Vagina (tissue), 2 donors: ENCODE results near the gene BEST4. TPM values are rescaled to one million over a fixed set of nuclear protein-coding genes. Genes with fewer than 3 reads are reported as not detected.

ENCODE experiments used
- DNase-seq, 2 donors: peaks; one replicate each; pipeline ENCODE4 v3.0.0-alpha.2; 2017; ENCODE audit errors: extremely low spot score in 2 of 2
- H3K27ac ChIP-seq: fragments of 200-600 bp; sonication (generic); one replicate; pipeline ENCODE4 v1.5.1; 2019
- H3K27me3 ChIP-seq: fragments of 200-600 bp; sonication (generic); one replicate; pipeline ENCODE4 v1.5.1; 2019
- H3K36me3 ChIP-seq, 2 donors: fragments of 200-600 bp; sonication (generic); one replicate each; pipeline ENCODE4 v1.5.1; 2017 to 2019
- H3K4me1 ChIP-seq: fragments of 200-600 bp; sonication (generic); one replicate; pipeline ENCODE4 v1.5.1; 2019
- H3K4me3 ChIP-seq, 2 donors: fragments of 200-600 bp; sonication (generic); 1 replicate in 1 of 2; 2 replicates in 1 of 2; pipeline ENCODE4 v1.5.1; 2016 to 2019
- H3K9me3 ChIP-seq: fragments of 200-600 bp; sonication (generic); one replicate; pipeline ENCODE4 v1.5.1; 2019
- CTCF ChIP-seq, 3 experiments: fragments of 450-650 bp in 2 of 3; fragments of 200-600 bp in 1 of 3; sonication (generic) in 1 of 3; IDR thresholded peaks; one replicate each; pipeline ENCODE4 v1.5.1; 2017 to 2019; ENCODE audit warnings: antibody characterized with exemption in 3 of 3, mild to moderate bottlenecking in 2 of 3, moderate library complexity in 2 of 3
- POLR2A ChIP-seq, 2 donors: fragments of 450-650 bp; IDR thresholded peaks; one replicate each; pipeline ENCODE4 v1.6.1; 2017; ENCODE audit warnings: antibody characterized with exemption in 2 of 2, mild to moderate bottlenecking in 2 of 2, moderate library complexity in 2 of 2
- POLR2AphosphoS5 ChIP-seq, 2 donors: sonication (generic); formaldehyde crosslinking; IDR thresholded peaks; one replicate each; pipeline ENCODE4 v1.9.0; 2017; ENCODE audit warnings: antibody characterized with exemption in 2 of 2, mild to moderate bottlenecking in 2 of 2, low read depth in 1 of 2; ENCODE audit not compliant: insufficient read depth in 1 of 2
- intact Hi-C: fragments of 100-400 bp; cut with DNase I; formaldehyde crosslinking; loops from one replicate; pipeline ENCODE4 v1.15.1; 2023
- total RNA-seq: library from RNA; depleted of rRNA; stranded (reverse); fragments of >200 nt; gene quantifications from one replicate; pipeline ENCODE4 v1.2.3, GENCODE V29; 2016

BEST4 gene
- total RNA-seq, 1 donor from 2014 or later = not detected

GRCh38 chr1:44783697-44784093 is 4.3 kb downstream of the BEST4 start:
- intact Hi-C loops = no loop called here
- Histone ChIP-seq H3K4me3 (peak overlapping the region; percentile 51 to 57), H3K9me3 (no peaks in the 10 kb centered on the region), H3K27ac (no peak overlapping the region), H3K27me3 (no peaks in the 10 kb centered on the region), H3K36me3 (peaks cover 0 to 20% of the 10 kb centered on the region in 2 donors), H3K4me1 (peaks cover 33% of the 10 kb centered on the region)
- no peak for DNase-seq
- TF ChIP-seq POLR2AphosphoS5 (IDR thresholded peaks at IDR 0.05; ENCODE audit: insufficient read depth in 1 of 2, low read depth in 1 of 2) (no peak), POLR2A (IDR thresholded peaks at IDR 0.05) (no peak), CTCF (IDR thresholded peaks at IDR 0.05) (no peak)

GRCh38 chr1:44780583-44781121 is 7.3 kb downstream of the BEST4 start:
- Histone ChIP-seq H3K4me3 (no peak overlapping the region), H3K9me3 (no peaks in the 10 kb centered on the region), H3K36me3 (peaks cover 0 to 39% of the 10 kb centered on the region in 2 donors), H3K27me3 (no peaks in the 10 kb centered on the region), H3K4me1 (peaks cover 42% of the 10 kb centered on the region), H3K27ac (no peak overlapping the region)
- DNase-seq = no peak
- TF ChIP-seq CTCF (IDR thresholded peaks at IDR 0.05) = no peak
- TF ChIP-seq POLR2A (IDR thresholded peaks at IDR 0.05) = no peak
- no peak for TF ChIP-seq POLR2AphosphoS5 (IDR thresholded peaks at IDR 0.05; ENCODE audit: insufficient read depth in 1 of 2, low read depth in 1 of 2)
- intact Hi-C loops = no loop called here

- no peaks in the 10 kb centered on the region for H3K27me3 ChIP-seq
- peaks cover 31% of the 10 kb centered on the region for H3K4me1 ChIP-seq
- H3K9me3 ChIP-seq = no peaks in the 10 kb centered on the region
- no peak overlapping the region for H3K4me3 ChIP-seq
- intact Hi-C loops = loop anchor here (5.0 kb wide), 1 partner anchor 42 kb away; the partner anchor contains the start of gene KIF2C
- peaks cover 0 to 39% of the 10 kb centered on the region in 2 donors for H3K36me3 ChIP-seq
- no peak overlapping the region for H3K27ac ChIP-seq
- DNase-seq = no peak
- TF ChIP-seq CTCF (IDR thresholded peaks at IDR 0.05) (no peak), POLR2A (IDR thresholded peaks at IDR 0.05) (no peak), POLR2AphosphoS5 (IDR thresholded peaks at IDR 0.05; ENCODE audit: insufficient read depth in 1 of 2, low read depth in 1 of 2) (no peak)
Observed at GRCh38 chr1:44778705-44779576, 9.0 kb downstream of the BEST4 start.

GRCh38 chr1:44777969-44778635 is 9.9 kb downstream of the BEST4 start:
- DNase-seq = no peak
- Histone ChIP-seq H3K4me3 (no peak overlapping the region), H3K36me3 (peaks cover 0 to 39% of the 10 kb centered on the region in 2 donors), H3K9me3 (no peaks in the 10 kb centered on the region), H3K4me1 (peaks cover 26% of the 10 kb centered on the region), H3K27me3 (no peaks in the 10 kb centered on the region), H3K27ac (no peak overlapping the region)
- intact Hi-C loops = loop anchor here (5.0 kb wide), 1 partner anchor 41 kb away; the partner anchor contains the start of gene KIF2C
- TF ChIP-seq CTCF (IDR thresholded peaks at IDR 0.05) (no peak), POLR2AphosphoS5 (IDR thresholded peaks at IDR 0.05; ENCODE audit: insufficient read depth in 1 of 2, low read depth in 1 of 2) (no peak), POLR2A (IDR thresholded peaks at IDR 0.05) (no peak)
